SU-DHL-6 (cell line): ENCODE data around the gene SLC44A1.

Source experiments
- H2AFZ ChIP-seq: fragments of 200-600 bp; sonication (generic); 2 replicates; pipeline ENCODE4 v1.6.1; 2014; ENCODE audit warnings: low read depth, mild to moderate bottlenecking, moderate library complexity, mixed read lengths, antibody characterized with exemption, low read length; ENCODE audit not compliant: severe bottlenecking
- H3F3A ChIP-seq: fragments of 200-600 bp; shearing (Covaris generic); 2 replicates; pipeline ENCODE4 v1.6.0; 2016; ENCODE audit warnings: antibody characterized with exemption, mild to moderate bottlenecking; ENCODE audit not compliant: insufficient read depth
- H3K27ac ChIP-seq: fragments of 200-600 bp; sonication (generic); 2 replicates; pipeline ENCODE4 v1.5.1; 2016; ENCODE audit warnings: low read depth, mild to moderate bottlenecking, low read length, moderate library complexity, mixed read lengths
- H3K27me3 ChIP-seq: fragments of 200-600 bp; sonication (generic), shearing (Covaris generic); 2 replicates; pipeline ENCODE4 v1.6.0; 2014; ENCODE audit warnings: mild to moderate bottlenecking, low read length
- H3K36me3 ChIP-seq: fragments of 200-600 bp; sonication (generic); 2 replicates; pipeline ENCODE4 v1.6.1; 2014; ENCODE audit warnings: mild to moderate bottlenecking, low read length, mixed read lengths
- H3K4me2 ChIP-seq: fragments of 300-600, 200-600 bp; shearing (Covaris generic), sonication (generic); 2 replicates; pipeline ENCODE4 v1.6.0; 2014; ENCODE audit warnings: low read length, low read depth, mild to moderate bottlenecking; ENCODE audit not compliant: poor library complexity, severe bottlenecking
- H3K4me3 ChIP-seq: fragments of 200-600 bp; sonication (generic); 2 replicates; pipeline ENCODE4 v1.5.1; 2014; ENCODE audit warnings: antibody characterized with exemption, low read length, mild to moderate bottlenecking, mixed read lengths; ENCODE audit not compliant: insufficient read depth, poor library complexity, severe bottlenecking
- H3K79me2 ChIP-seq: fragments of 200-600 bp; sonication (generic); 2 replicates; pipeline ENCODE4 v1.6.1; 2014; ENCODE audit warnings: mild to moderate bottlenecking, low read length, moderate library complexity; ENCODE audit not compliant: insufficient read depth
- H3K9ac ChIP-seq: fragments of 200-600 bp; sonication (generic); 2 replicates; pipeline ENCODE4 v1.7.0; 2014; ENCODE audit warnings: mild to moderate bottlenecking, low read length
- H3K9me2 ChIP-seq: fragments of 200-600 bp; sonication (generic); replicated peaks from 2 replicates; pipeline ENCODE4 v1.6.1; 2014; ENCODE audit warnings: low read length; ENCODE audit not compliant: insufficient read depth
- H3K9me3 ChIP-seq: fragments of 200-600 bp; sonication (generic); 2 replicates; pipeline ENCODE4 v1.6.1; 2014; ENCODE audit warnings: low read length, mixed read lengths; ENCODE audit not compliant: insufficient read depth
- H4K20me1 ChIP-seq: fragments of 200-600 bp; sonication (generic); 2 replicates; pipeline ENCODE4 v1.6.1; 2014; ENCODE audit warnings: low read depth, mild to moderate bottlenecking, antibody characterized with exemption, low read length, moderate library complexity, mixed read lengths
- EZH2phosphoT487 ChIP-seq: fragments of 200-600 bp; sonication (generic), shearing (Covaris generic); conservative IDR thresholded peaks from 2 replicates; pipeline ENCODE4 v1.6.1; 2018; ENCODE audit warnings: mild to moderate bottlenecking, antibody characterized with exemption, low read length, moderate library complexity, mixed read lengths
- TF ChIP-seq, protein P1 (sequence below): fragments of 200-600 bp; sonication (generic); IDR thresholded peaks from one replicate; pipeline ENCODE4 v1.5.1; 2017; ENCODE audit warnings: antibody characterized with exemption, mild to moderate bottlenecking, low read length, moderate library complexity; ENCODE audit not compliant: insufficient read depth, poor library complexity, severe bottlenecking

Gene SLC44A1

DNA sequence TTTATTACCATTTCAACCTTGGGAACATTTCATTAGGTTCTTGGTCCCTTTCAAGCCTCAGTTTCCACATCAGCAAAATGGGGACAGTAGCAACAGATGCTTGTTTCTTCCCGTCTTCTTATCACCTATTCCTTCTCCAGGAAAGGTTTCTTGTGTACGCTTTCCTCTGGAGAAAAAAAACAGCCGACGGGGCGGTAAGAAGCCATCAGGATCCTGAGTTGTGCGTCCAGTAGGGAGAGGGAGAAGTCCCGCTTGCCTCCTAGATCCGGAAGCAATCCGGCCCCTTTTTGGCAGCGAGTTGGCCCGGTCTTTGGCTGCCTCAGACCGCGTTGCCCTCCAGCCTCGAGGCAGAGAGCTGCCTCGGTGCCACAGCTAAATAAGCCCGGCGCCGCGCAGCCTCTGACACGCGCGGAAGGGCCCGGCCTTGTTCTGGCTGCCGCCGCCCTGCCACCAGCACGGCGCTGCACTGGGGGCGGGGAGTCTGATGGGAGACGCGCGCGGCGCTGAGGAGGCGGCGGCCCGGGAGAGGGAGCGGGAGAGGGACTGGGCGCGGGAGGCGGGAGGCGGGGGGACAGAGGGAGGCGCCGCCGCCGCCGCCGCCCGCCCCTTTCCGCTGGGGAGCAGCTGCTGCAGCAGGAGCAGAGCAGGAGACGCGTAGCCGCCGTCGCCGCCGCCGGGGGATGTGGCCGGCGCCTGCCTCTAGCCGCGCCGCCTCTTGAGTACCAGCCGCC, at the start of gene SLC44A1:
TSS of gene SLC44A1 (plus strand) at position 649 of the 731 bp plus-strand sequence. CDS start 218 bp downstream, outside the sequence.
- Histone ChIP-seq H3K9ac (peak within 1 kb of the TSS; percentile 62), H3K36me3 (no peaks in the 10 kb centered on the region), H3K27ac (no peak within 1 kb of the TSS), H3K9me2 (no peaks in the 10 kb centered on the region), H2AFZ (peak within 1 kb of the TSS; percentile 99), H3F3A (0 out of 2 replicates have a peak, but pooled peaks cover 2% of the 10 kb centered on the region), H3K4me2 (peak within 1 kb of the TSS; percentile 81), H4K20me1 (no peaks in the 10 kb centered on the region), H3K79me2 (no peaks in the 10 kb centered on the region), H3K9me3 (no peaks in the 10 kb centered on the region), H3K27me3 (no peaks in the 10 kb centered on the region), H3K4me3 (peak within 1 kb of the TSS; percentile 97)
- TF ChIP-seq, protein P1, sequence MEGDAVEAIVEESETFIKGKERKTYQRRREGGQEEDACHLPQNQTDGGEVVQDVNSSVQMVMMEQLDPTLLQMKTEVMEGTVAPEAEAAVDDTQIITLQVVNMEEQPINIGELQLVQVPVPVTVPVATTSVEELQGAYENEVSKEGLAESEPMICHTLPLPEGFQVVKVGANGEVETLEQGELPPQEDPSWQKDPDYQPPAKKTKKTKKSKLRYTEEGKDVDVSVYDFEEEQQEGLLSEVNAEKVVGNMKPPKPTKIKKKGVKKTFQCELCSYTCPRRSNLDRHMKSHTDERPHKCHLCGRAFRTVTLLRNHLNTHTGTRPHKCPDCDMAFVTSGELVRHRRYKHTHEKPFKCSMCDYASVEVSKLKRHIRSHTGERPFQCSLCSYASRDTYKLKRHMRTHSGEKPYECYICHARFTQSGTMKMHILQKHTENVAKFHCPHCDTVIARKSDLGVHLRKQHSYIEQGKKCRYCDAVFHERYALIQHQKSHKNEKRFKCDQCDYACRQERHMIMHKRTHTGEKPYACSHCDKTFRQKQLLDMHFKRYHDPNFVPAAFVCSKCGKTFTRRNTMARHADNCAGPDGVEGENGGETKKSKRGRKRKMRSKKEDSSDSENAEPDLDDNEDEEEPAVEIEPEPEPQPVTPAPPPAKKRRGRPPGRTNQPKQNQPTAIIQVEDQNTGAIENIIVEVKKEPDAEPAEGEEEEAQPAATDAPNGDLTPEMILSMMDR = no peak
- TF ChIP-seq EZH2phosphoT487 = no peak

DNA sequence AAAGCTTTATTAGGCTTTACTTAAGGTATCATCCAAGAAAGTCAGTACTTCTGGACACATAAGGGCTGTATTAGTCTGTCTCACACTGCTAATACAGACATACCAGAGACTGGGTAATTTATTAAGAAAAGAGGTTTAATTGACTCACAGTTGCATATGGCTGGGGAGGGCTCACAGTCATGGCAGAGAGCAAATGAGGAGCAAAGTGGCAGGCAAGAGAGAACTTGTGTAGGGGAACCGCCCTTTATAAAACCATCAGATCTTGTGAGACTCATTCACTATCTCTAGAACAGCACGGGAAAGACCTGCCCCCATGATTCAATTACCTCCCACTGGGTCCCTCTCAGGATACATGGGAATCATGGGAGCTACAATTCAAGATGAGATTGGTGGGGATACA, 49.2 kb upstream of the SLC44A1 start:
- Histone ChIP-seq H3K9ac (no peak overlapping the region), H3K27ac (no peak overlapping the region), H4K20me1 (no peaks in the 10 kb centered on the region), H3F3A (no peaks in the 10 kb centered on the region), H3K9me3 (no peaks in the 10 kb centered on the region), H3K79me2 (no peaks in the 10 kb centered on the region), H3K36me3 (no peaks in the 10 kb centered on the region), H3K4me2 (no peak overlapping the region), H3K4me3 (no peak overlapping the region), H3K9me2 (no peaks in the 10 kb centered on the region), H3K27me3 (peaks cover 3% of the 10 kb centered on the region; the same call in 1 of the 2 replicates), H2AFZ (no peak overlapping the region)
- TF ChIP-seq EZH2phosphoT487 = no peak
- TF ChIP-seq, protein P1 = no peak

DNA sequence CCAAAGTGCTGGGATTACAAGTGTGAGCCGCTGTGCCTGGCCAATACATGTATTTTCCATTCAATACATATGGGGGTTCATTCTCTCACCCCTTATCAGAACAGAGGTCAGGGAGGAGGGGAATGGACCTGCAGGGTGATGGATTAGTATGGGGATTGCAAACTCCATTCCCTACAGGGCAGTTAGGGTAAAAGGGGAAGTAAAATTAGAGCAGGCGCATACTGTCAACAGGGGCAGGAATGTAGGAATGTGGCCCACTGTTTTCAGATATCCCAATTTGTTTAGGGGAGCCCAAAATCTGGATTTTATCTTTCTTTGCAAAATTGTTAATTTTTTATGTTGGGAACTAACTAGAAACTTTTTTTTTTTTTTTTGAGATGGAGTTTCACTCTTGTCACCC, 46.4 kb upstream of the SLC44A1 start:
- no peaks in the 10 kb centered on the region for H3F3A ChIP-seq
- H3K79me2 ChIP-seq = no peaks in the 10 kb centered on the region
- no peak overlapping the region for H3K4me3 ChIP-seq
- H3K27ac ChIP-seq = no peak overlapping the region
- no peaks in the 10 kb centered on the region for H4K20me1 ChIP-seq
- no peaks in the 10 kb centered on the region for H3K36me3 ChIP-seq
- no peak for TF ChIP-seq EZH2phosphoT487
- TF ChIP-seq, protein P1 = no peak
- H3K9me2 ChIP-seq = no peaks in the 10 kb centered on the region
- no peaks in the 10 kb centered on the region for H3K9me3 ChIP-seq
- no peak overlapping the region for H2AFZ ChIP-seq
- no peak overlapping the region for H3K9ac ChIP-seq
- H3K4me2 ChIP-seq = no peak overlapping the region
- peaks cover 3% of the 10 kb centered on the region; the same call in 1 of the 2 replicates for H3K27me3 ChIP-seq
